HepG2 (cell line): ENCODE data around the gene AGBL3. TPM values are rescaled to one million over a fixed set of nuclear protein-coding genes. Genes with fewer than 3 reads are reported as not detected.
A peak's percentile ranks its signal among the peaks of the same experiment; 100 is the strongest.

Experiments
- FLYWCH1 ChIP-seq: sonication (generic); formaldehyde crosslinking; IDR thresholded peaks from 2 replicates; pipeline ENCODE4 v1.8.1; 2023; ENCODE audit warnings: mild to moderate bottlenecking, missing genetic modification reagents
- HNRNPL ChIP-seq: fragments of 200-400 bp; formaldehyde crosslinking; IDR thresholded peaks from 2 replicates; pipeline ENCODE4 v1.6.1; 2017; ENCODE audit warnings: mild to moderate bottlenecking, low read depth, low read length
- HOXA9 ChIP-seq: sonication (generic); formaldehyde crosslinking; IDR thresholded peaks from 2 replicates; pipeline ENCODE4 v1.8.1; 2022; ENCODE audit warnings: missing genetic modification reagents, mild to moderate bottlenecking, moderate library complexity, borderline replicate concordance
- MIER2 ChIP-seq: IDR thresholded peaks from 2 replicates; pipeline ENCODE4 v1.6.1; 2016; ENCODE audit warnings: missing biosample characterization, missing genetic modification reagents
- RARA ChIP-seq: IDR thresholded peaks from 2 replicates; pipeline ENCODE4 v1.6.1; 2016; ENCODE audit warnings: missing genetic modification reagents, missing compliant biosample characterization
- ZNF589 ChIP-seq: sonication (generic); formaldehyde crosslinking; conservative IDR thresholded peaks from 2 replicates; pipeline ENCODE4 v1.8.0; 2022; ENCODE audit warnings: mild to moderate bottlenecking, moderate library complexity, missing genetic modification reagents
- polyA plus RNA-seq, 8 experiments: library from polyadenylated mRNA; depleted of rRNA in 3 of 8; stranded (reverse) in 7 of 8; unstranded in 1 of 8; fragments of >200 nt; fragmentation: Illumina TruSeq in 4 of 8; extraction: Trizol in 4 of 8; gene quantifications; 2 replicates each; pipeline versions ENCODE4 v1.2.1 to v1.2.3, GENCODE V29; 2011 to 2016; ENCODE audit warnings: low read depth in 4 of 8, missing spikeins in 1 of 8, mixed read lengths in 1 of 8; ENCODE audit not compliant: insufficient read depth in 1 of 8
- total RNA-seq, 5 experiments: library from RNA; depleted of rRNA; stranded (reverse); fragments of >200 nt; fragmentation: Illumina TruSeq; extraction: Trizol; gene quantifications; 2 replicates each; pipeline ENCODE4 v1.2.3, GENCODE V29; 2016; ENCODE audit warnings: low read depth in 1 of 5
- TF ChIP-seq, protein P1 (sequence below): sonication (generic); formaldehyde crosslinking; IDR thresholded peaks from one replicate; pipeline ENCODE4 v1.5.1; 2020; ENCODE audit warnings: mild to moderate bottlenecking, missing genetic modification reagents; ENCODE audit errors: not compliant biosample characterization
- TF ChIP-seq, protein P2 (sequence below): sonication (generic); formaldehyde crosslinking; IDR thresholded peaks from 2 replicates; pipeline ENCODE4 v1.4.0; 2020; ENCODE audit warnings: missing genetic modification reagents
- TF ChIP-seq, protein P3 (sequence below): sonication (generic); formaldehyde crosslinking; IDR thresholded peaks from 2 replicates; pipeline ENCODE4 v1.9.0; 2021; ENCODE audit warnings: mild to moderate bottlenecking, missing genetic modification reagents
- TF ChIP-seq, protein P4 (sequence below): sonication (generic); formaldehyde crosslinking; IDR thresholded peaks from 2 replicates; pipeline ENCODE4 v1.5.0; 2020; ENCODE audit warnings: missing genetic modification reagents

The AGBL3 gene
- total and polyA plus RNA-seq, 2 of the 13 experiments (the other 11 are each of a cell fraction or from before 2014, with no cell fraction given) = 2.2 to 7.2 TPM

DNA sequence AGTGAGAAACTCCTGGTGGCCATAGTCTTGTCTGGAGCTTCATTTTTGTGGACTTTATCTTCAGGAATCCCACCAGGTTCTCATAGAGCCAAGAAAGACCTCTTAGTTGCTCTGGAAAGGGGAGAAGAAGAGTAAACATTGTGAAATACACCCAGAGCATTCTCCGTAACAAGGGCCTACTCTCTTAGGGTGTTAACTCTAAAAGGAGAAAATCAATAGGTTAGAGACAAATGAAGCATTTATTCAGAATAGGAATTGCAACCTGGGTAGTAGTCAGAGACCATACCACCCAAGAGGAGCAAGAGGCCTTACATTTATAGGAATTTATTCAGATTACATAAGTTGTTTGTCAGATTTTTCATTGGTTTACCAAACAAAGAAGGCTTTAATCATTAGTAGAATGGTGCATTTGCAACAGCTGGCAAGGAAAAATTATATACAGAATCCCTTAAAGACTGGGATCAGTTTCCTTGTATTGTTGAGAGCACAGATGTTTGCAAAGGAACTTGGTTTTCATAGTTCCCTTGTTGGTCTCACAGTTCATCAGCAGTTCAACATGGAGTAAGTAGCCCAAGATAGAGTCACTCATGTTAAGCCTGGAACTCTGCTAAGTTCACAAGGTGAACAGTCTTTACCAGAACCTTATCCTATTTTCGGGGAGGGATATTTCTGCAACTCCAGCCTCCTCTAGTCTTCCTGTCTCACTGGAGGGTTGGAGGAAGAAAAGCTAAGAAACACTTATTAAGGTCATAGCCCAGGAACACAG, 108.3 kb downstream of the AGBL3 start (continued):
- TF ChIP-seq, protein P1, sequence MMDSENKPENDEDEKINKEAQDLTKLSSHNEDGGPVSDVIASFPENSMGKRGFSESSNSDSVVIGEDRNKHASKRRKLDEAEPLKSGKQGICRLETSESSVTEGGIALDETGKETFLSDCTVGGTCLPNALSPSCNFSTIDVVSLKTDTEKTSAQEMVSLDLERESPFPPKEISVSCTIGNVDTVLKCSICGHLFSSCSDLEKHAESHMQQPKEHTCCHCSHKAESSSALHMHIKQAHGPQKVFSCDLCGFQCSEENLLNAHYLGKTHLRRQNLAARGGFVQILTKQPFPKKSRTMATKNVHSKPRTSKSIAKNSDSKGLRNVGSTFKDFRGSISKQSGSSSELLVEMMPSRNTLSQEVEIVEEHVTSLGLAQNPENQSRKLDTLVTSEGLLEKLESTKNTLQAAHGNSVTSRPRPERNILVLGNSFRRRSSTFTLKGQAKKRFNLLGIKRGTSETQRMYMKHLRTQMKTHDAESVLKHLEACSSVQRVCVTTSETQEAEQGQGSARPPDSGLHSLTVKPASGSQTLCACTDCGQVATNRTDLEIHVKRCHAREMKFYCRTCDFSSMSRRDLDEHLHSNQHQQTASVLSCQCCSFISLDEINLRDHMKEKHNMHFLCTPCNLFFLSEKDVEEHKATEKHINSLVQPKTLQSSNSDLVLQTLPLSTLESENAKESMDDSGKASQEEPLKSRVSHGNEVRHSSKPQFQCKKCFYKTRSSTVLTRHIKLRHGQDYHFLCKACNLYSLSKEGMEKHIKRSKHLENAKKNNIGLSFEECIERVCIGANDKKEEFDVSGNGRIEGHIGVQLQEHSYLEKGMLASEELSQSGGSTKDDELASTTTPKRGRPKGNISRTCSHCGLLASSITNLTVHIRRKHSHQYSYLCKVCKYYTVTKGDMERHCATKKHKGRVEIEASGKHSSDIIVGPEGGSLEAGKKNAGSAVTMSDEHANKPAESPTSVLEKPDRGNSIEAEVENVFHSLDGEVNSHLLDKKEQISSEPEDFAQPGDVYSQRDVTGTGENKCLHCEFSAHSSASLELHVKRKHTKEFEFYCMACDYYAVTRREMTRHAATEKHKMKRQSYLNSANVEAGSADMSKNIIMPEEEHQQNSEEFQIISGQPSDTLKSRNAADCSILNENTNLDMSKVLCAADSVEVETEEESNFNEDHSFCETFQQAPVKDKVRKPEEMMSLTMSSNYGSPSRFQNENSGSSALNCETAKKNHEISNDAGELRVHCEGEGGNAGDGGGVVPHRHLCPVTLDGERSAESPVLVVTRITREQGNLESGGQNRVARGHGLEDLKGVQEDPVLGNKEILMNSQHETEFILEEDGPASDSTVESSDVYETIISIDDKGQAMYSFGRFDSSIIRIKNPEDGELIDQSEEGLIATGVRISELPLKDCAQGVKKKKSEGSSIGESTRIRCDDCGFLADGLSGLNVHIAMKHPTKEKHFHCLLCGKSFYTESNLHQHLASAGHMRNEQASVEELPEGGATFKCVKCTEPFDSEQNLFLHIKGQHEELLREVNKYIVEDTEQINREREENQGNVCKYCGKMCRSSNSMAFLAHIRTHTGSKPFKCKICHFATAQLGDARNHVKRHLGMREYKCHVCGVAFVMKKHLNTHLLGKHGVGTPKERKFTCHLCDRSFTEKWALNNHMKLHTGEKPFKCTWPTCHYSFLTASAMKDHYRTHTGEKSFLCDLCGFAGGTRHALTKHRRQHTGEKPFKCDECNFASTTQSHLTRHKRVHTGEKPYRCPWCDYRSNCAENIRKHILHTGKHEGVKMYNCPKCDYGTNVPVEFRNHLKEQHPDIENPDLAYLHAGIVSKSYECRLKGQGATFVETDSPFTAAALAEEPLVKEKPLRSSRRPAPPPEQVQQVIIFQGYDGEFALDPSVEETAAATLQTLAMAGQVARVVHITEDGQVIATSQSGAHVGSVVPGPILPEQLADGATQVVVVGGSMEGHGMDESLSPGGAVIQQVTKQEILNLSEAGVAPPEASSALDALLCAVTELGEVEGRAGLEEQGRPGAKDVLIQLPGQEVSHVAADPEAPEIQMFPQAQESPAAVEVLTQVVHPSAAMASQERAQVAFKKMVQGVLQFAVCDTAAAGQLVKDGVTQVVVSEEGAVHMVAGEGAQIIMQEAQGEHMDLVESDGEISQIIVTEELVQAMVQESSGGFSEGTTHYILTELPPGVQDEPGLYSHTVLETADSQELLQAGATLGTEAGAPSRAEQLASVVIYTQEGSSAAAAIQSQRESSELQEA (CRISPR knock-in tag) = no peak
- TF ChIP-seq HNRNPL (no peak), HOXA9 (CRISPR knock-in tag) (no peak), ZNF589 (CRISPR knock-in tag) (no peak), MIER2 (CRISPR knock-in tag) (no peak), FLYWCH1 (no peak), RARA (CRISPR knock-in tag) (0 out of 2 replicates have a peak, but pooled peaks have one; percentile 15)
- TF ChIP-seq, protein P2, sequence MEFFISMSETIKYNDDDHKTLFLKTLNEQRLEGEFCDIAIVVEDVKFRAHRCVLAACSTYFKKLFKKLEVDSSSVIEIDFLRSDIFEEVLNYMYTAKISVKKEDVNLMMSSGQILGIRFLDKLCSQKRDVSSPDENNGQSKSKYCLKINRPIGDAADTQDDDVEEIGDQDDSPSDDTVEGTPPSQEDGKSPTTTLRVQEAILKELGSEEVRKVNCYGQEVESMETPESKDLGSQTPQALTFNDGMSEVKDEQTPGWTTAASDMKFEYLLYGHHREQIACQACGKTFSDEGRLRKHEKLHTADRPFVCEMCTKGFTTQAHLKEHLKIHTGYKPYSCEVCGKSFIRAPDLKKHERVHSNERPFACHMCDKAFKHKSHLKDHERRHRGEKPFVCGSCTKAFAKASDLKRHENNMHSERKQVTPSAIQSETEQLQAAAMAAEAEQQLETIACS (CRISPR knock-in tag) = no peak
- TF ChIP-seq, protein P3, sequence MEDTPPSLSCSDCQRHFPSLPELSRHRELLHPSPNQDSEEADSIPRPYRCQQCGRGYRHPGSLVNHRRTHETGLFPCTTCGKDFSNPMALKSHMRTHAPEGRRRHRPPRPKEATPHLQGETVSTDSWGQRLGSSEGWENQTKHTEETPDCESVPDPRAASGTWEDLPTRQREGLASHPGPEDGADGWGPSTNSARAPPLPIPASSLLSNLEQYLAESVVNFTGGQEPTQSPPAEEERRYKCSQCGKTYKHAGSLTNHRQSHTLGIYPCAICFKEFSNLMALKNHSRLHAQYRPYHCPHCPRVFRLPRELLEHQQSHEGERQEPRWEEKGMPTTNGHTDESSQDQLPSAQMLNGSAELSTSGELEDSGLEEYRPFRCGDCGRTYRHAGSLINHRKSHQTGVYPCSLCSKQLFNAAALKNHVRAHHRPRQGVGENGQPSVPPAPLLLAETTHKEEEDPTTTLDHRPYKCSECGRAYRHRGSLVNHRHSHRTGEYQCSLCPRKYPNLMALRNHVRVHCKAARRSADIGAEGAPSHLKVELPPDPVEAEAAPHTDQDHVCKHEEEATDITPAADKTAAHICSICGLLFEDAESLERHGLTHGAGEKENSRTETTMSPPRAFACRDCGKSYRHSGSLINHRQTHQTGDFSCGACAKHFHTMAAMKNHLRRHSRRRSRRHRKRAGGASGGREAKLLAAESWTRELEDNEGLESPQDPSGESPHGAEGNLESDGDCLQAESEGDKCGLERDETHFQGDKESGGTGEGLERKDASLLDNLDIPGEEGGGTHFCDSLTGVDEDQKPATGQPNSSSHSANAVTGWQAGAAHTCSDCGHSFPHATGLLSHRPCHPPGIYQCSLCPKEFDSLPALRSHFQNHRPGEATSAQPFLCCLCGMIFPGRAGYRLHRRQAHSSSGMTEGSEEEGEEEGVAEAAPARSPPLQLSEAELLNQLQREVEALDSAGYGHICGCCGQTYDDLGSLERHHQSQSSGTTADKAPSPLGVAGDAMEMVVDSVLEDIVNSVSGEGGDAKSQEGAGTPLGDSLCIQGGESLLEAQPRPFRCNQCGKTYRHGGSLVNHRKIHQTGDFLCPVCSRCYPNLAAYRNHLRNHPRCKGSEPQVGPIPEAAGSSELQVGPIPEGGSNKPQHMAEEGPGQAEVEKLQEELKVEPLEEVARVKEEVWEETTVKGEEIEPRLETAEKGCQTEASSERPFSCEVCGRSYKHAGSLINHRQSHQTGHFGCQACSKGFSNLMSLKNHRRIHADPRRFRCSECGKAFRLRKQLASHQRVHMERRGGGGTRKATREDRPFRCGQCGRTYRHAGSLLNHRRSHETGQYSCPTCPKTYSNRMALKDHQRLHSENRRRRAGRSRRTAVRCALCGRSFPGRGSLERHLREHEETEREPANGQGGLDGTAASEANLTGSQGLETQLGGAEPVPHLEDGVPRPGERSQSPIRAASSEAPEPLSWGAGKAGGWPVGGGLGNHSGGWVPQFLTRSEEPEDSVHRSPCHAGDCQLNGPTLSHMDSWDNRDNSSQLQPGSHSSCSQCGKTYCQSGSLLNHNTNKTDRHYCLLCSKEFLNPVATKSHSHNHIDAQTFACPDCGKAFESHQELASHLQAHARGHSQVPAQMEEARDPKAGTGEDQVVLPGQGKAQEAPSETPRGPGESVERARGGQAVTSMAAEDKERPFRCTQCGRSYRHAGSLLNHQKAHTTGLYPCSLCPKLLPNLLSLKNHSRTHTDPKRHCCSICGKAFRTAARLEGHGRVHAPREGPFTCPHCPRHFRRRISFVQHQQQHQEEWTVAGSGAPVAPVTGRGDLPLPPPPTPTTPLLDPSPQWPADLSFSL (CRISPR knock-in tag) = no peak
- TF ChIP-seq, protein P4, sequence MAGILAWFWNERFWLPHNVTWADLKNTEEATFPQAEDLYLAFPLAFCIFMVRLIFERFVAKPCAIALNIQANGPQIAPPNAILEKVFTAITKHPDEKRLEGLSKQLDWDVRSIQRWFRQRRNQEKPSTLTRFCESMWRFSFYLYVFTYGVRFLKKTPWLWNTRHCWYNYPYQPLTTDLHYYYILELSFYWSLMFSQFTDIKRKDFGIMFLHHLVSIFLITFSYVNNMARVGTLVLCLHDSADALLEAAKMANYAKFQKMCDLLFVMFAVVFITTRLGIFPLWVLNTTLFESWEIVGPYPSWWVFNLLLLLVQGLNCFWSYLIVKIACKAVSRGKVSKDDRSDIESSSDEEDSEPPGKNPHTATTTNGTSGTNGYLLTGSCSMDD (CRISPR knock-in tag) = no peak
